GM21360 (cell line): ENCODE measurements around the gene THSD8.

Experiments
- ATAC-seq: cut with Tn5 transposase; IDR thresholded peaks from one replicate; pipeline ENCODE4 v1.9.1; 2021; ENCODE audit warnings: mild to moderate bottlenecking, moderate library complexity; ENCODE audit not compliant: unreplicated experiment

THSD8 gene

GRCh38 chr19:12779162-12779993 is 22.5 kb upstream of the THSD8 start:
- ATAC-seq = no peak

- ATAC-seq = no peak
Measured at GRCh38 chr19:12782174-12782423, 19.8 kb upstream of the THSD8 start.

GRCh38 chr19:12782424-12783290 is 19.2 kb upstream of the THSD8 start:
- no peak for ATAC-seq

GRCh38 chr19:12783291-12783848 is 18.5 kb upstream of the THSD8 start:
- ATAC-seq = no peak

GRCh38 chr19:12783849-12784393 is 17.9 kb upstream of the THSD8 start:
- no peak for ATAC-seq

GRCh38 chr19:12784394-12784870 is 17.4 kb upstream of the THSD8 start:
- no peak for ATAC-seq

GRCh38 chr19:12784871-12785430 is 16.9 kb upstream of the THSD8 start:
- no peak for ATAC-seq

- no peak for ATAC-seq
Measured at GRCh38 chr19:12785431-12786031, 16.3 kb upstream of the THSD8 start.

- no peak for ATAC-seq
Measured at GRCh38 chr19:12786141-12786870, 15.6 kb upstream of the THSD8 start.

- ATAC-seq = no peak
Measured at GRCh38 chr19:12786952-12787351, 14.9 kb upstream of the THSD8 start.

GRCh38 chr19:12787458-12787857 is 14.4 kb upstream of the THSD8 start:
- no peak for ATAC-seq

- no peak for ATAC-seq
Measured at GRCh38 chr19:12788042-12788681, 13.7 kb upstream of the THSD8 start.

GRCh38 chr19:12788682-12789097 is 13.2 kb upstream of the THSD8 start:
- no peak for ATAC-seq

- no peak for ATAC-seq
Measured at GRCh38 chr19:12789098-12789903, 12.6 kb upstream of the THSD8 start.

GRCh38 chr19:12789904-12790619 is 11.8 kb upstream of the THSD8 start:
- peak; percentile 31 for ATAC-seq

GRCh38 chr19:12790628-12791344 is 11.1 kb upstream of the THSD8 start:
- ATAC-seq = no peak

GRCh38 chr19:12791345-12792050 is 10.4 kb upstream of the THSD8 start, which contains the start of gene JUNB:
TSS of gene JUNB (plus strand) at chr19:12791486. CDS start at chr19:12791772, 286 bp downstream.
- peak; percentile 31 for ATAC-seq
